T-helper 2 cell (primary cell): Measurements from ENCODE around the gene B4GALNT2.
"Not testable (repeated sequence)": the region's sequence is repeated elsewhere in the genome, so short reads cannot be mapped to it uniquely, and the experiment has no call there.

ENCODE experiments used
- DNase-seq, 5 experiments: peaks; one replicate each; pipeline versions ENCODE4 v3.0.0 to v3.0.0-alpha.2; 2012 to 2022

The B4GALNT2 gene

DNA sequence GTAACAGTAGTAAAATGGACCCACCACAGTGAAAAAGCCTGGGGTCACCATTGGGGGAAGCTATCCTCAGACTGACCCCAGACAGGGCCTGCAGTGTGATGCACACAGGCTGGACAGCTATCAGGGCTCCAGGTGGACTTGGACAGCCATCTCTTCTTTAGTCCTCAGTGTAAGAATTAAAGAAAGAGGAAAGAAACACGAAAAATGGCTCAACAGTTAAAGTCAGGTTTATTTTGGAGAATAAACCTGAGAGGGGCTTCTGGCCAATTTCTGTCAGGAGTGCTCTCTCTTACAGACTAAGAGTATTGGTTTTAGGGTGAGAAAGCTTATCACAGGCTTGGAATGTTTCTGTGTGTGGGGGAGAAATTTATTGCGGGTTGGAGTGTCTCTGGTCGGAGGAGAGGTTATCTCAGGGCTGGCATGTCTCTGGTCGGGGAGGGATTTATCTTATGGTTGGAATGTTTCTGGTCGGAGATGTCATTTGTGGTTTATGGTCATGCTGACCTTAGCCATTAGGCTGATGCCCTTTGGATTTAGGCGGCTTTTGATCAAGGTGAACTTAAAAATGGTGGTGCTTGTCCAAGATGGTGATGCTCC, 10.8 kb upstream of the B4GALNT2 start:
- DNase-seq = no peak

DNA sequence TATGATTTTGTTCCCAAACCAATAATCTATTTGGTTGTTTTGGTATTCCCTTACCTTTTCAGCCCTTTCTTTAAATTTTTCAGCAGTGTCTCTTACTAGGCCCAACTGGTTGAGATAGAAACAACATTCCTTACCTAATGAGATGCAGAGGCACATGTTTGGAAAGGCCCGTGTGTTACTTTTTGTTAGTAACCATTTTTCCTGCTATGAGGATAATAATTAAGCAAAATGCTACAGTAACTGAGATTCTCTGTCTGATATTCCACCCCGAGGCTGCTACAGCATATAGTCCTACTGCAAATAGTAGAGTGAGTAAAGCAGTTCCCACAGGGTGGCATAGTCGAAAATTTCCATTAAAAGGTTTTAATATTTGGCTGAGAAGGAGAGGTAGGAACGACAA, 10.0 kb upstream of the B4GALNT2 start:
- DNase-seq = no peak

DNA sequence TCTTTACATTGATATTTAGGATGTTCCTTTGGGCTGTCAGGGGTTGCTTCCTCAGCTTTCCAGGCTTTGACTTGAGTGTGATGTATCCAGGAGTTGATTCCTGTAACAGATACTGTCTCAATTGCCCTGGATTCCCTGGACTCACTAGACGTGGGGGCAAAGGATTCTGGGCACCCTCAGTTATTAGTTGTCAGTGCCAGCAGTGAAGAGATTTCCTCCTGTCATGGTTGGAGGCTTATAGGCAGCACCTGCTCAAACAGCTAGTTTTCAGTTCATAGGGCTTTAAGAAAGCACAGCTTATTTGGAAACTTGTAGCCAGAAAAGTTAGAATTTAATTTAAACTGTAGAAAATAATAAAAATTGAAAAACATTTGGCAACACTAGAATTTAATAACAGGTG, 9.5 kb upstream of the B4GALNT2 start:
- DNase-seq = no peak

DNA sequence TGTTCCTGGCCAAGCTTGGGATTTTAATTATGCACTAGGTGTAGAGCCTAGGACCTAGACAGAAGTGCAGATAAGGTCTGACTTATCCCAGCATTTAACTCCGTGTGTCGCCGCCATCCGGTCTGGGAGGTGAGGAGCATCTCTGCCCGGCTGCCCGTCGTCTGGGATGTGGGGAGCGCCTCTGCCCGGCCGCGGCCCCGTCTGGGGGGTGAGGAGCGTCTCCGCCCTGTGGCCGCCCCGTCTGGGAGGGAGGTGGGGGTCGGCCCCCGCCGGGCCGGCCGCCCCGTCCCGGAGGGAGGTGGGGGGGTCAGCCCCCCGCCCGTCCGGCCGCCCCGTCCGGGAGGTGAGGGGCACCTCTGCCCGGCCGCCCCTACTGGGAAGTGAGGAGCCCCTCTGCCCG, 7.1 kb upstream of the B4GALNT2 start:
- DNase-seq = no peak

DNA sequence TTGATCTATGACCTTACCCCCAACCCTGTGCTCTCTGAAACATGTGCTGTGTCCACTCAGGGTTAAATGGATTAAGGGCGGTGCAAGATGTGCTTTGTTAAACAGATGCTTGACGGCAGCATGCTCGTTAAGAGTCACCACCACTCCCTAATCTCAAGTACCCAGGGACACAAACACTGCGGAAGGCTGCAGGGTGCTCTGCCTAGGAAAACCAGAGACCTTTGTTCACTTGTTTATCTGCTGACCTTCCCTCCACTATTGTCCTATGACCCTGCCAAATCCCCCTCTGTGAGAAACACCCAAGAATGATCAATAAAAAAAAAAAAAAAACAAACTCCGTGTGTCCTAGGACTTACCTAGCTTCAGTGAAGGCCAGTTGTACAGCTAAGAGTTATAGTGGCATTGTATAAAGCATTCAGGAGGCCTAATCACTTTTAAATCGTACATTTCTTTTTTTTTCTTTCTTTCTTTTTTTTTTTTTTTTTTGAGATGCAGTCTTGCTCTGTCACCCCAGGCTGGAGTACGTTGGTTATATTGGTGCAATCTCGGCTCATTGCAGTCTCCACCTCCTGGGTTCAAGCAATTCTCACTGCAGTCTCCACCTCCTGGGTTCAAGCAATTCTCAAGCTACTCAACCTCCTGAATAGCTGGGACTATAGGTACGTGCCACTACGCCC, 6.2 kb upstream of the B4GALNT2 start:
- DNase-seq = not testable (repeated sequence)

DNA sequence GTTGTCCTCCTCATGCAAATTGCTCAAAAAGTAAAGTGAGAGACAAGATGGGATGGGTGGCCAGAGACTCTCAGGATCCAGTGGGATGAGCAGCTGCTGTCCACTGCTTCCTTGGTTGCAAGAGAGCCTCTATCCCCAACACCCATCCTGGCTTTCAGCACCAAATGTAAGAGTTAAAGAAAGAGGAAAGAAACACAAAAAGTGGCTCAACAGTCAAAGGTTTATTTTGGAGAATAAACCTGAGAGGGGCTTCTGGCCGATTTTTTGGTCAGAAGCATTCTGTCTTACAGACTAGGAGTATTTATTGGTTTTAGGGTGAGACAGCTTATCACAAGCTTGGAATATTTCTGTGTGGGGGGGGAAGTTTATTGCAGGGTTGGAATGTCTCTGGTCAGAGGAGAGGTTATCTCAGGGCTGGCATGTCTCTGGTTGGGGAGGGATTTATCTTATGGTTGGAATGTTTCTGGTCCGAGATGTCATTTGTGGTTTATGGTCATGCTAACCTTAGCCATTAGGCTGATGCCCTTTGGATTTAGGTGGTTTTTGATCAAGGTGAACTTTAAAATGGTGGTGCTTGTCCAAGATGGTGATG, 3.1 kb upstream of the B4GALNT2 start:
- DNase-seq = not testable (repeated sequence)

DNA sequence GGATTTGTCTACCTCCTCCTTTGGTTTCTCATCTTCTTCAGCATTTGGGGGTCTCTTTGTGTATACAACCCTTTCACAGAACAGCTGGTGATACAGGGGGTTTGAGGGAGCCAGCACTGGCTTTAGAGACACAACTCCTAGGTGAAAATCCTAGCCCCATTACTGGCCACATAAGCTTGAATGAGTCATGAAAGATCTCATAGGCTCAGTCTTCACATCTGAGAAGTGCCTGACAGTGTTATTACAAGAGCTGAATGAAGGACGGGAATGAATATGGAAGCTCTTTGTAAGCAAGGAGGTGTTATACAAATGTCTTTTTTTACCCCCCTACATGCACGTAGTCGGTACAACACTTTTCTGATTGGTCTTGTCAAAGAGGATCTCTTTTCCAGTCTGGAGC, 1.7 kb upstream of the B4GALNT2 start:
- DNase-seq = no peak

DNA sequence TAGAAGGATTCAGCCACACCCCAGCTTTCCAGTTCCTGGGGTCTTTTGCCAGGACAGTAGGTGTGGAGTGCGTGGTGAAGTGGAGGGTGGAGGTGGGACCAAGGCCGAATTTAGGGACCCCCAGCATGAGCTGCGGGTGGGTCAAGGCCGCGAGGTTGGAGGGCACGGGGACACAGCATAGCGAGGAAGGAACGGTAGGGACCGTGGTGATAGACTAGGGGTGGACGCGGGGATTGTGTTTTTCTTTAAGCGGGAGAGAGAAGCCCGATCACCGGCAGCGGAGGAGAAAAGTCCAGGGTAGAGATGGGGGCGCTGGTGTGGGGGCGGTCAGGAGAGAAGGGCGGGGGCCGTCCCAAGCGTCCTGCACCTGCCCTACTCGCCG, 261 bp upstream of the B4GALNT2 start:
- DNase-seq = no peak

DNA sequence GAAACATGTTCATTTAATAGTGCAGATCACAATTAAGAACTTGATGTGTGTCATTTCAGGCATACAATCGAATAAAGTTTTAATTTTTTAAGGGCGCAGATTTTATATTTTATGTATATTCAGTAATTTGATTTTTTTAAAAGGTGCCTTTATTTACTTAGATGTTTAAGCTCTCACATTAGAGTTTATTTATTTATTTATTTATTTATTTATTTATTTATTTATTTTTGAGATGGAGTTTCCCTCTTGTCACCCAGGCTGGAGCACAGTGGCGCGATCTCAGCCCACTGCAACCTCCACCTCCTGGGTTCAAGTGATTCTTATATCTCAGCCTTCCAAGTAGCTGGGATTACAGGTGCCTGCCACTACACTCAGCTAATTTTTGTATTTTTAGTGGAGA, 3.8 kb downstream of the B4GALNT2 start:
- no peak for DNase-seq

DNA sequence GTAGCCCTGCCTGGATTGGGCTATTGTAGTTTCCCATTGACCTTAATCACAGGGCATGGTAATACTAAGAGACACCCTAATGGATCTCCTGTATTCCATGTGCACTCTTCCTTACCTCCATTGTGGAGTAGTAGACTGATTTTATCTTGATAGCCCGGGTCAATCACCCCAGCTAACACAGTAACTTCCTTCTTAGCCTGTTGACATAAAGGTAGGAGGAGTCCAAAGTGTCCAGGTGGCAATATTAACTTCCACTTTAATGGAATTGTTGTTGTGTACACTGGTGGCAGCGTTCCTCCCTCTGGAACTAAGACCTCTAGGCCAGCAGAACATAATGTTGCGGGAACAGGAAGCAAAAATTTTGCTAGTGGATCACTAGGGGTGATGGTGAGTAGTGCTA, 13.1 kb downstream of the B4GALNT2 start:
- not testable (repeated sequence) for DNase-seq

DNA sequence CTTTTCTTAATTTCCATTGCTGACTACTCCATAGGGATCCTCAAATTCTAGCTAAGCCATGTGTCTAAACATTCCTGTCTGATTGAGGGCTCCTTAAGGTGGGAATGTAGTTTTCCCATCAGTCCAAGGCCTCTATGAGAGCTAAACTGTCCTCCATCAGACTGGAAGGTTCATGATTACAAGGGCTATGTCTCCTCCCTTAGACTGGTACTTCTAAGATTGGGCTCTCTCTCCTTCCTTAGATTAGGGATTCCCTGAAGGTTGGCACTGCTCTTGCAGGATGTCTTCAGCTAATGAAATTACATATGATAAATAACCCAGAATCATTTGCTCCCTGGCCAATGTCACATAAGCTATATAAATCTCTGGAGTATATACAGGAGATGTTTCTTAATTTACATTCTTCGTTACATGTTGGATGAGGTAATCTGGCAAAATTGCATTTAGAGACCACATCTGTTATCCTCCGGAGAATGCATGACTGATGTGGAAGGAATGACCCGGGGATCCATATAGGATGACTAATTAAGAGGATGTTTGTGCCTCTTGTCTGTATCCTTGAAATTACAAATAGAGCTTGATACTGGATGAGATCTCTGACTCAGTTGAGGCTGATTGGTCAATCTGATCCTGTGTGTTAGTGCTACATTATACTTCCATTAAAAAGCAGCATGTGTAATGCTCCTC, 14.2 kb downstream of the B4GALNT2 start:
- no peak for DNase-seq

DNA sequence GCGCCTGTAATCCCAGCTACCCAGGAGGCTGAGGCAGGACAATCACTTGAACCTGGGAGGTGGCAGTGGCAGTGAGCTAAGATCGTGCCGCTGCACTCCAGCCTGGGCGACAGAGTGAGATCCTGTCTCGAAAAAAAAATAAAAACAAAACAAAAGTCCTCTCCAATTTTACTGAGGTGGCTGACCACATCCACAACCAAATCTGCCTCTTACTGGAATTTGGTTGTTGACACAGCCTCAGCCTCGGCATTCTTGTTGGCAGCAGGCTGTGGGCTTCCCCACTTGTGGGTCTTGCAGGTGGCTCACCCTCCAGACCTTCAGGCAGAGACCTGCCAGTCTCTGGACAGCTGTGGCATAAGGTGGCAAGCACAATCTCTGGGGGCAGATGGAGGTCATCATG, 15.6 kb downstream of the B4GALNT2 start:
- no peak for DNase-seq

DNA sequence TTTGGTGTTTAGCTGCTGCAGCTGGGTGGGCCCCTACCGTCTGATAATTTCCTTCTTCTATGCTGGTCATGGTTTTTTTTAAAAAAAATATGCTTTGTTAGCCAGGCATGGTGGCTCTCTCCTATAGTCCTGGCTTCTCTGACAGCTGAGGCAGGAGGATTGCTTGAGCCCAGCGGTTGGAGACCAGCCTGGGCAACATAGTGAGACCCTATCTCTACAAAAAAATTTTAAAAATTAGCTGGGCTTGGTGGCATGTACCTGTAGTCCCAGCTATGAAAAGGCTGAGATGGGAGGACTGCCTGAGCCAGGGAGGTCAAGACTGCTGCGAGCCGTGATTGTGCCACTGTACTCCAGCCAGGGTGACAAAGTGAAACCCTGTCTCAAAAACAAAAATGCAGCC, 19.4 kb downstream of the B4GALNT2 start:
- no peak for DNase-seq

DNA sequence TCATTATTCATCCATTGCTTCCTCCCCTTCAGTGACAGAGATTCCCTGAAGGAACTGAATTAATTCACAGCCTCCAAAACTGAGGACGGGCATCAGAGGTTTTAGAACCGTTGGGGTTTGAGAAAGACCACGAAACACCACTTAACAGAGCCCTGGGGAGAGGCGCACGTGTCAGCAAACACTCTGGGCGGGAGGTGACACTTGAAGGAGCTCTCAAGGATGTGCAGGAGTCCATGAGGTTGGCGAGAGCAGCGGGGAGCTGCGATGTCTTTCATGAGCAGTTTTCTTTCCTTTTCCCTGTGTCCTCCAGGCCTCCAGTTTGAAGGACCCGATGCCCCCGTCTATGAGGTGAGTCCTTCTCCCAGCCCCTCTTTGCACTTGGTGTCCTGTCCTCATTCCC, 23.7 kb downstream of the B4GALNT2 start:
- DNase-seq = no peak

DNA sequence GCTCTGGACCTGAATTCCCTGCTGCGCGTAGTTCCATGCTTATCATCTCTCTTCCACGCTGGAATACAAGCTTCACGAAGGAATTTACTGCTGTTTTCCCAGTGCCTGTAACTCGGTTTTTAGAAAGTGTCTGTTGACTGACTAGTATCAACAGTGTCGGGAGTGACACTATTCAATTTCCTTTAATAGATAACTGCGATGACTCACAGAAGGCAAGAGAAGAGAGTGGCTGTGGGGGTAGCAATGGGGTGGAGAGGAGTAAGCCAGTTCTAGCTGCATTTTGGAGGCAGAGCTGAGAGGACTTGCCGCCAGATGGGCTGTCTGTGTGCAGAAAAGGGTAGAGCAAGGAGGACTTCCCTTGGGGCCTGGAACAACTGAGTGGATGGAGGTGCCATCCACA, 25.2 kb downstream of the B4GALNT2 start:
- no peak for DNase-seq

DNA sequence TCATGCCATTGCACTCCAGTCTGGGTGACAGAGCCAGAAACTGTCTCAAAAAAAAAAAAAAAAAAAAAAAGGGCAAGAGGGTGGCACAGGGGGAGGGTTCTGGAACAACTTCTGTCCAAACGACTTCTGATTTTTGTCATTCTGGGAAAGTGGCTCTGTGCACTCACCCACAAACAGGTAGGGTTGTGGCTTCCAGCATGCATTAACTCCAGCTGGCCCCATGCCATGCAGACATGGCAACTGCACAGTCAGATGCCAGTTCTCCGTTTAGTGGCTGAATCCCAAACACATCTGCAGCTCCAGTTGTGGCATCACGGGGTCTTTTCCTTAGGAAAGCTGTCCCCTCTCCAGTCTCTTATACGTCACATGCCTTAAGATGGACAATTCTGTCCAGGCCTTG, 30.3 kb downstream of the B4GALNT2 start:
- no peak for DNase-seq

DNA sequence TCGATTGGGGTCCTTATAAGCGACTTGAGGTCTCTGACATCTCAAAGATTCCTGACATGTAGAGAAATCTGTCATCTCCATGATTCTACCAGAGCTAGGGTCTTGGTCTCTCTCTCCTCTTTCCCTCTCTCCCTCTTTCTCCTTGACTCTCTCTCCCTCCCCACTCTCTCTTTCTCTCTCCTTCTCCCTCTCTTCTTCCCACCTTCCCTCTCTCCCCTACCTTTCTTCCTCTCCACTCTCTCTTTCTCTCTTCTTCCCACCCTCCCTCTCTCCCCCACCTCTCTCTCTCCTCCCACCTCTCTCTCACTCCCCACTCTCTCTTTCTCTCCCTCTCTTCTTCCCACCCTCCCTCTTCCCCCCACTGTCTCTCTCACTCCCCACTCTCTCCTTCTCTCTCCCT, 32.6 kb downstream of the B4GALNT2 start:
- no peak for DNase-seq

DNA sequence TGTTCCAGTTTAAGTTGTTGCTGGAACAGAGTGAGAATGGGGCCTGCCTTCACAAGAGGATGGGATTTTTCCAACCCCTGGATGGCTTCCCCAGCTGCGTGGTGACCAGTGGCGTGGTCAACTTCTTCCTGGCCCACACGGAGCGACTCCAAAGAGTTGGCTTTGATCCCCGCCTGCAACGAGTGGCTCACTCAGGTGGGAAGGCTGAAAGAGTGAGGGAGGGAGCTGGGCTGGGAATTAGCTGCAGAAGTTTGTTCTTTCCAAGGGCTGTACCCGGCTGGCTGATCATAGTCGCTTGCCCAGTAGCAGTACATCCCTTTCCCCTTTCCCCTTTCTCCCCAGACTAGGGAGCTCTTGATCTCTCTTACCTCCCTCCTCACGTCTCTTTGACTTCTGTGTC, 36.1 kb downstream of the B4GALNT2 start:
- DNase-seq = no peak

DNA sequence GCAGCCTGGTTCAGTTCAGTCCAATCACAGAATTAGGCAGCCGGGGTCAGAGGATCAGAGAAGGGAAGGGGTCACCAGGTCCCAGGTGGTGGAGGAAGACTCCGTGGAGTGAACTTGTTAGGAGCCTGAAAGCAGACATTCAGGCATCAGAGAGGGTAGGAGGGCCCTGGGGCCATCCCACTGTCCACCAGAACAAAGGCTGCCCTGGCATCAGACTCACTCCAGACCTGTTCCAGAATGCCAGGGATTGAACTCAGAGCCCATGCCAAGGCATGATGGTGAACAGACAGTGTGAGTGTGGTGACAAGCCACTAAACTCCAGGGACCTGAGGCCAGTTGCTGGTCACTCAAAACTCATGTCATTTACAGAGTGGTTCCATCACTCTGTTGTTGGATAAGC, 37.6 kb downstream of the B4GALNT2 start:
- DNase-seq = no peak

DNA sequence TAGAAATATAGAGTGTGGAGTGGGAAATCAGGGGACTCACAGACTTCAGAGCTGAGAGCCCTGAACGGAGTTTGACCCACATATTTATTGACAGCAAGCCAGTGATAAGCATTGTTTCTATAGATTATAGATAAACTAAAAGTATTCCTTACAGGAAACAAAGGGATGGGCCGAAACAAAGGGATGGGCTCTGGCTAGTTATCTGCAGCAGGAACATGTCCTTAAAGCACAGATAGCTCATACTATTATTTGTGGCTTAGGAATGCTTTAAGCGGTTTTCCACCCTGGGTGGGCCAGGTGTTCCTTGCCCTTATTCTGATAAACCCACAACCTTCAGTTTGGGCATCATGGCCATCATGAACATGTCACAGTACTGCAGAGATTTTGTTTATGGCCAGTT, 38.1 kb downstream of the B4GALNT2 start:
- not testable (repeated sequence) for DNase-seq

DNA sequence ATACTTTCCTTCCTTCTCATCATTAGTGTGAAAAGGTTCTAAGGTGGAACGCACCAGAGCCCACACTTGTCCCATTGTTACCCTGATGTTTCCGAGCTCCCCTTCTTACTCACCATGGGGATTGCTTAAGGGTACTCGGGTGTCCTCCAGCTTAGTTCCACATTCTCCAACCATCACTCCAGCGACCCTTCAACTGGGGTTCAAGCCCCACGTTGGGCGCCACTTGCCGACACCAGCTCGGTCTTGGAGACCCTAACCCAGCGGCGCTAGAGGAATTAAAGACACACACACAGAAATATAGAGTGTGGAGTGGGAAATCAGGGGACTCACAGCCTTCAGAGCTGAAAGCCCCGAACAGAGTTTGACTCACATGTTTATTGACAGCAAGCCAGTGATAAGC, 43.4 kb downstream of the B4GALNT2 start:
- not testable (repeated sequence) for DNase-seq

DNA sequence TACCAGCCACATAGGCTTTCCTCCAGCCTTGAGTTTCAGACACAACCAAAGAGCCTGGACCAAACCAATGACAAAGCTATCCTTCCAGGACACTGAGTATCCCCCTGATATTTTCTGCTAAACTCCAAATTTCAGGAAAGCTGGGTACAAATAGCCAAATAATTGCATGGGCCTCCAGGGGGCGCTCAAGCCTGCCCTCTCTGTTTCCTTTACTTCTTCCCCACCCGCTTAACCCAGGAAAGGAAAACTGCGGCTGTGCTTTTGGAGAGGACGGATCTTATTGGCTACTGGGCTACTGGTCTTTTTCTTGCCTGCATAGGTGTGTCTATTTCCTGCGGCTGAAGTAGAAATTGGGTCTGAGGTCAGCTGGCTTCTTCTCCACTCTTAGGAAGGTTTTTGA, 47.7 kb downstream of the B4GALNT2 start:
- peak; percentile 35 to 50 (median 49) for DNase-seq

DNA sequence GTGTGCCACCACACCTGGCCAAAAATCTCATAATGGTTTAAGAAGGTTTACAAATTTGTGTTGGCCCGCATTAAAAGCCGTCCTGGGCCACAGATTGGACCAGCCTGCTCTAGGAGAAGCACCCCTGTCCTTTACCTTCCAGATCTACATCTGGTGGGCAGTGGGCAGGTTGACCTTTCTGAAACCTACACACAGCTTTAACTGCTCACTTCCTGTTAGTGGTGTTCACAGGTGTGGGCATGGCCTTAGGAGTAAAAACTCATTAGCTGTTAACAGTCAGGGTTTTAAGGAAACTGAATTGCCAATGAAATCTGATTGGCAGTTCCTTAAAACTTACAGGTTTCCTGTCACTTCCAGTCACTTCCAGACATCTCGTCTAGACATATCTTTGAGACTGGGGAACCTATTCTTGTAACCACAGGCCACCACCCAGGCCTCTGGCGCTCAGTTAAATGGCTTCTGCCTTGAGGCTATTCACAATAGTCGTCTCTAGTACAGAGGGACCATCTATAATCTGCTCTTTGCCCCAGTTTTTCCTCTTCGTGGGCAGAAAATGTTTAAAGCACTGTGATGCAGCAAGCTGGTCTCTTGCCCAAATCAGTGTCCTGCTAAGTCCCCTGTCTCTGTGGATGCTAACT, 48.5 kb downstream of the B4GALNT2 start:
- no peak for DNase-seq

DNA sequence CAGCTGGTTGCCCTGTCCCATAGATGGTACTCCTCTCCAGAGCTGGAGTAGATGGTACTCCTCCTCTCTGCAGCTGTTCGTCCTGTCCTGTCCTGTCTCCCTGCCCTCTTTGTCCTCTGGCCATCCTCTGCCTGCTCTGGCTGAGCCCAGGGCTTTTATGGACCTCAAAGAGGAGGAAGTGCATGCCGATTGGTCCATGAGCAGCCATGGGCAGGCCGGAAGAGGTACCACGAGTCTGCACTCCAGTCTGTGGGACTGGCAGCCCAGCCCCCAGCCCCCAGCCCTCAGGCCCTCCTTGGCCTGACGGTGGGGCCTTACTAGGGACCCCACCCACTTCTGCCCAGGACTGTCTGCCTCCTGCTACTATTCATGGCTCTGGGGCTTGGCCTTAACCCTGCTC, 50.8 kb downstream of the B4GALNT2 start:
- no peak for DNase-seq
